Kidney (tissue), 14 donors: ENCODE data around the gene MINDY1. TPM values are rescaled to one million over a fixed set of nuclear protein-coding genes. Genes with fewer than 3 reads are reported as not detected.
A peak's percentile ranks its signal among the peaks of the same experiment; 100 is the strongest.

Source experiments
- DNase-seq, 5 donors: peaks; one replicate each; pipeline ENCODE4 v3.0.0-alpha.2; 2013 to 2020
- FAIRE-seq: peaks from 2 replicates; lab custom pipeline; 2012; peaks lifted over from hg19 to GRCh38; lab: Jason Lieb, UNC
- H3K27ac ChIP-seq, 2 donors: one replicate each; pipeline ENCODE4 v1.7.0; 2013; ENCODE audit warnings: low read depth in 2 of 2, low read length in 2 of 2, inconsistent platforms in 1 of 2
- H3K27me3 ChIP-seq: one replicate; pipeline ENCODE4 v1.7.1; 2013; ENCODE audit warnings: low read length, inconsistent platforms; ENCODE audit not compliant: control insufficient read depth, insufficient read depth
- H3K36me3 ChIP-seq, 3 donors: one replicate each; pipeline versions ENCODE4 v1.7.0 to v1.7.1; 2013; ENCODE audit warnings: low read length in 3 of 3, control low read depth in 1 of 3, inconsistent platforms in 1 of 3; ENCODE audit not compliant: insufficient read depth in 3 of 3, control insufficient read depth in 2 of 3
- H3K4me1 ChIP-seq, 3 donors: one replicate each; pipeline versions ENCODE4 v1.7.0 to v1.7.1; 2013; ENCODE audit warnings: low read length in 3 of 3, inconsistent platforms in 1 of 3, low read depth in 1 of 3; ENCODE audit not compliant: control insufficient read depth in 2 of 3, insufficient read depth in 2 of 3
- H3K4me3 ChIP-seq, 3 donors: one replicate each; pipeline versions ENCODE4 v1.7.0 to v1.8.1; 2013; ENCODE audit warnings: low read length in 3 of 3, control low read depth in 1 of 3, inconsistent platforms in 1 of 3
- H3K9ac ChIP-seq, 3 donors: one replicate each; pipeline versions ENCODE4 v1.7.0 to v1.7.1; 2013; ENCODE audit warnings: low read length in 3 of 3, control low read depth in 1 of 3, inconsistent platforms in 1 of 3
- H3K9me3 ChIP-seq, 3 donors: one replicate each; pipeline versions ENCODE4 v1.7.0 to v1.7.1; 2013; ENCODE audit warnings: low read length in 3 of 3, control low read depth in 1 of 3, inconsistent platforms in 1 of 3; ENCODE audit not compliant: control insufficient read depth in 2 of 3, insufficient read depth in 1 of 3
- intact Hi-C: fragments of 100-400 bp; cut with DNase I; formaldehyde crosslinking; loops from one replicate; pipeline ENCODE4 v1.11.1; 2022
- polyA plus RNA-seq: library from polyadenylated mRNA; stranded (reverse); fragments of 350-450 nt; fragmentation: Illumina TruSeq; extraction: RNeasy Lipid Tissue Mini Kit (QIAGEN cat#74804); gene quantifications from one replicate; pipeline ENCODE4 v1.2.3, GENCODE V29; 2014; ENCODE audit warnings: low read depth, low replicate concordance; ENCODE audit not compliant: insufficient read depth
- total RNA-seq: library from RNA; stranded (reverse); fragmentation: NEBNext Ultra II Directional; extraction: Animal tissue kit (Norgen Biotek cat#: 25700); gene quantifications from one replicate; pipeline ENCODE4 v1.2.1, GENCODE V29; 2021
- TF ChIP-seq, protein P1 (sequence below): IDR thresholded peaks from 3 replicates; pipeline ENCODE4 v1.5.1; 2012; ENCODE audit warnings: mild to moderate bottlenecking, moderate library complexity, borderline replicate concordance; ENCODE audit not compliant: insufficient read depth; ENCODE audit errors: extremely low read depth
- donor health status: control.
- donor health status: control.
- donor health status: control.
- donor health status: control.
- donor health status: control.
- donor health status: DM: yes; HTN: yes; CAD: no.
- donor health status: Normal renal cell carcinoma (clear cell type).

MINDY1 gene
- total and polyA plus RNA-seq, 2 donors from 2014 or later: 33.5 to 35.1 TPM

DNA sequence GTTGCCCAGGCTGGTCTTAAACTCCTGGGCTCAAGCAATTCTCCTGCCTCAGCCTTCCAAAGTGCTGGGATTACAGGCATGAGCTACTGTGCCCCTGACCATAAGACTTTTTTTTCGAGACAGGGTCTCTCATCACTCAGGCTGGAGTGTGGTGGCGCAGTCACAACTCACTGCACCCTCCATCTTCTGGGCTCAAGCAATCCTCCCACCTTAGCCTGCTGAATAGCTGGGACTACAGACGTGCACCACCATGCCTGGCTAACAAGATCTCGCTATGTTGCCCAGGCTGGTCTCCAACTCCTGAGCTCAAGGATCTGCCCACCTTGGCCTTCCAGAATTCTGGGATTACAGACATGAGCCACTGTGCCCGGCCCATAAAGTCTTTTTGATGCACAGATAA lies 42.8 kb upstream of the MINDY1 start:
- Histone ChIP-seq H3K9me3 (no peaks in the 10 kb centered on the region), H3K4me3 (no peak overlapping the region), H3K36me3 (peaks cover 0 to 24% (median 12%) of the 10 kb centered on the region in 3 donors), H3K4me1 (peaks cover 0 to 5% (median 3%) of the 10 kb centered on the region in 3 donors), H3K27me3 (no peaks in the 10 kb centered on the region), H3K27ac (no peak overlapping the region), H3K9ac (no peak overlapping the region)
- DNase-seq (no peak), FAIRE-seq (no peak)
- TF ChIP-seq, protein P1, sequence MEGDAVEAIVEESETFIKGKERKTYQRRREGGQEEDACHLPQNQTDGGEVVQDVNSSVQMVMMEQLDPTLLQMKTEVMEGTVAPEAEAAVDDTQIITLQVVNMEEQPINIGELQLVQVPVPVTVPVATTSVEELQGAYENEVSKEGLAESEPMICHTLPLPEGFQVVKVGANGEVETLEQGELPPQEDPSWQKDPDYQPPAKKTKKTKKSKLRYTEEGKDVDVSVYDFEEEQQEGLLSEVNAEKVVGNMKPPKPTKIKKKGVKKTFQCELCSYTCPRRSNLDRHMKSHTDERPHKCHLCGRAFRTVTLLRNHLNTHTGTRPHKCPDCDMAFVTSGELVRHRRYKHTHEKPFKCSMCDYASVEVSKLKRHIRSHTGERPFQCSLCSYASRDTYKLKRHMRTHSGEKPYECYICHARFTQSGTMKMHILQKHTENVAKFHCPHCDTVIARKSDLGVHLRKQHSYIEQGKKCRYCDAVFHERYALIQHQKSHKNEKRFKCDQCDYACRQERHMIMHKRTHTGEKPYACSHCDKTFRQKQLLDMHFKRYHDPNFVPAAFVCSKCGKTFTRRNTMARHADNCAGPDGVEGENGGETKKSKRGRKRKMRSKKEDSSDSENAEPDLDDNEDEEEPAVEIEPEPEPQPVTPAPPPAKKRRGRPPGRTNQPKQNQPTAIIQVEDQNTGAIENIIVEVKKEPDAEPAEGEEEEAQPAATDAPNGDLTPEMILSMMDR: no peak
- intact Hi-C loops: no loop called here

DNA sequence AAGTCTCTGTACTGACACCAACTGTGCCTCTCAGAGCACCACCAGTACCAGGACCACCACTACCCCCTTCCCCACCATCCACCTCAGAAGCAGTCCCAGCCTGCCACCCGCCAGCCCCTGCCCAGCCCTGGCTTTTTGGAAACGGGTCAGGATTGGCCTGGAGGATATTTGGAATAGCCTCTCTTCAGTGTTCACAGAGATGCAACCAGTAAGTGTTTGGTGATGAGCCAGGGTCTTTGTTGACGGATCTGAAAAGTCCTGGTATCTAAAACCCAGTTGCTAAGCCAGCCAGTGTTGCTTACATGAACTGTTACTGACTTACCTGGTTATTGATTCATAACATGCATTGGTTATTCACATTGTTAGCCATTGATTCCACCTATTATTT lies 41.9 kb upstream of the MINDY1 start:
- Histone ChIP-seq H3K36me3 (peaks cover 0 to 16% (median 7%) of the 10 kb centered on the region in 3 donors), H3K27me3 (no peaks in the 10 kb centered on the region), H3K27ac (peak overlapping the region in 1 of 2 donors; percentile 82), H3K9me3 (no peaks in the 10 kb centered on the region), H3K4me3 (peak overlapping the region; percentile 70 to 94 (median 89)), H3K9ac (peak overlapping the region in 2 of 3 donors; percentile 17 to 88), H3K4me1 (peaks cover 0 to 5% (median 3%) of the 10 kb centered on the region in 3 donors)
- TF ChIP-seq, protein P1: peak; percentile 47
- no peak for DNase-seq
- intact Hi-C loops: no loop called here
- FAIRE-seq: no peak

DNA sequence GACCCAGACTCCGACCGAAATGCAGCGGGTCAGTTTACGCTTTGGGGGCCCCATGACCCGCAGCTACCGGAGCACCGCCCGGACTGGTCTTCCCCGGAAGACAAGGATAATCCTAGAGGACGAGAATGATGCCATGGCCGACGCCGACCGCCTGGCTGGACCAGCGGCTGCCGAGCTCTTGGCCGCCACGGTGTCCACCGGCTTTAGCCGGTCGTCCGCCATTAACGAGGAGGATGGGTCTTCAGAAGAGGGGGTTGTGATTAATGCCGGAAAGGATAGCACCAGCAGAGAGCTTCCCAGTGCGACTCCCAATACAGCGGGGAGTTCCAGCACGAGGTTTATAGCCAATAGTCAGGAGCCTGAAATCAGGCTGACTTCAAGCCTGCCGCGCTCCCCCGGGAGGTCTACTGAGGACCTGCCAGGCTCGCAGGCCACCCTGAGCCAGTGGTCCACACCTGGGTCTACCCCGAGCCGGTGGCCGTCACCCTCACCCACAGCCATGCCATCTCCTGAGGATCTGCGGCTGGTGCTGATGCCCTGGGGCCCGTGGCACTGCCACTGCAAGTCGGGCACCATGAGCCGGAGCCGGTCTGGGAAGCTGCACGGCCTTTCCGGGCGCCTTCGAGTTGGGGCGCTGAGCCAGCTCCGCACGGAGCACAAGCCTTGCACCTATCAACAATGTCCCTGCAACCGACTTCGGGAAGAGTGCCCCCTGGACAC lies 41.4 kb upstream of the MINDY1 start:
- peak overlapping the region; percentile 82 to 94 for H3K27ac ChIP-seq
- no peaks in the 10 kb centered on the region for H3K27me3 ChIP-seq
- FAIRE-seq (no peak), DNase-seq (peak; percentile 80 to 88 (median 86))
- H3K36me3 ChIP-seq: peaks cover 0 to 13% (median 7%) of the 10 kb centered on the region in 3 donors
- TF ChIP-seq, protein P1: no peak
- peak overlapping the region; percentile 70 to 94 (median 89) for H3K4me3 ChIP-seq
- H3K9ac ChIP-seq: peak overlapping the region; percentile 17 to 88 (median 86)
- H3K4me1 ChIP-seq: peaks cover 0 to 5% (median 3%) of the 10 kb centered on the region in 3 donors
- H3K9me3 ChIP-seq: no peaks in the 10 kb centered on the region
- intact Hi-C loops: no loop called here
